Right lobe of liver (tissue), 4 donors: ENCODE results near the gene SIK3.

Experiments
- POLR2A ChIP-seq: fragments of 450-650 bp; IDR thresholded peaks from one replicate; pipeline ENCODE4 v1.6.1; 2017; ENCODE audit warnings: antibody characterized with exemption, mild to moderate bottlenecking
- TF ChIP-seq, protein P1 (sequence below), 4 donors: fragments of 200-600 bp in 3 of 4; fragments of 450-650 bp in 1 of 4; IDR thresholded peaks; one replicate each; pipeline versions ENCODE4 v1.5.1 to v1.8.0; 2016 to 2022; ENCODE audit warnings: antibody characterized with exemption in 4 of 4, mild to moderate bottlenecking in 2 of 4
- donor health status: DM: no; HTN: no; CAD: no.
- donor health status: DM: no; HTN: no; CAD: no.
- donor health status: DM: no; HTN: yes; CAD: no.

DNA sequence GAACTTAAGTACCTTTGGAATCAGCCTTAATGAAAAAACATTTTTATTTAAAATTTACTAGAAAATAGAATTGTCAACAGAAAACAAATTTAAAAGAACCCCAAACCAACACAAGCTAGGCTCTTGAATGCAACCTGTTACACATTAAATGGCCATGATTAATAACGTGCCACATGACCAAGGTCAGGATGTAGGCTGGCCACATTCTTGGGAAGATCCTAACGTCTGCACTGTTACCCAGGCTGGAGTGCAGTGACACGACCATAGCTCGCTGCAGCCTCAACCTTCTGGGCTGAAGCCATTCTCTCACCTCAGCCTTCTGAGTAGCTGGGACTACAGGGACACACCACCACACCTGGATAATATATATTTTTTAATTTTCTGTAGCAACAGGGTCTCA, 134.4 kb downstream of the SIK3 start:
- TF ChIP-seq, protein P1, sequence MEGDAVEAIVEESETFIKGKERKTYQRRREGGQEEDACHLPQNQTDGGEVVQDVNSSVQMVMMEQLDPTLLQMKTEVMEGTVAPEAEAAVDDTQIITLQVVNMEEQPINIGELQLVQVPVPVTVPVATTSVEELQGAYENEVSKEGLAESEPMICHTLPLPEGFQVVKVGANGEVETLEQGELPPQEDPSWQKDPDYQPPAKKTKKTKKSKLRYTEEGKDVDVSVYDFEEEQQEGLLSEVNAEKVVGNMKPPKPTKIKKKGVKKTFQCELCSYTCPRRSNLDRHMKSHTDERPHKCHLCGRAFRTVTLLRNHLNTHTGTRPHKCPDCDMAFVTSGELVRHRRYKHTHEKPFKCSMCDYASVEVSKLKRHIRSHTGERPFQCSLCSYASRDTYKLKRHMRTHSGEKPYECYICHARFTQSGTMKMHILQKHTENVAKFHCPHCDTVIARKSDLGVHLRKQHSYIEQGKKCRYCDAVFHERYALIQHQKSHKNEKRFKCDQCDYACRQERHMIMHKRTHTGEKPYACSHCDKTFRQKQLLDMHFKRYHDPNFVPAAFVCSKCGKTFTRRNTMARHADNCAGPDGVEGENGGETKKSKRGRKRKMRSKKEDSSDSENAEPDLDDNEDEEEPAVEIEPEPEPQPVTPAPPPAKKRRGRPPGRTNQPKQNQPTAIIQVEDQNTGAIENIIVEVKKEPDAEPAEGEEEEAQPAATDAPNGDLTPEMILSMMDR (IDR thresholded peaks at IDR 0.05), result no peak
- no peak for TF ChIP-seq POLR2A
